GM19099 (cell line): Measurements from ENCODE around the gene ANKRD49.

Experiments
- POLR2A ChIP-seq: IDR thresholded peaks from 3 replicates; pipeline ENCODE4 v1.6.1; 2011; ENCODE audit warnings: low read depth; ENCODE audit not compliant: insufficient read length; ENCODE audit errors: extremely low read depth

The ANKRD49 gene

DNA sequence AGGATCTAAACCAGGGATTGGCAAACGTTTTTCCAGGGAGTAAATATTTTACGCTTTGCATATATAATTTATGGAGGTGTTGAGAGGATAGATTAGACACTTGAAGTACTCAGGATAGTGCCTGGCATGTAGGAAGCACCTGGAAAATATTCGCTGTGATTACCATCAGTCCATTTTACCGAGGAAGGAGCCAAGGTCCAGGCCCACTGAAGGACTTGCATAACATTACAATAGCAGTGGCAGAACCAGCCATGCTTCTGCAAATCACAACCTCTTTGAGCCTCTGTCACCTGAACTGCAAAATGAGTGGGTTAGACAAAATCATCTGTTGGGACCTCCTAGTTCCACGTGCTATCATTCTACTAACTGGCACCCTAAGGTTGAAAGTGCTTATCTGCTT lies 55.4 kb downstream of the ANKRD49 start:
- no peak for TF ChIP-seq POLR2A
